NCI-H69 (cell line): ENCODE measurements around the gene SELPLG.
"Not testable (repeated sequence)": the region's sequence is repeated elsewhere in the genome, so short reads cannot be mapped to it uniquely, and the experiment has no call there.

Source experiments
- DNase-seq: peaks from one replicate; lab custom pipeline; 2025; lab: John Stamatoyannopoulos, UW

SELPLG gene

DNA sequence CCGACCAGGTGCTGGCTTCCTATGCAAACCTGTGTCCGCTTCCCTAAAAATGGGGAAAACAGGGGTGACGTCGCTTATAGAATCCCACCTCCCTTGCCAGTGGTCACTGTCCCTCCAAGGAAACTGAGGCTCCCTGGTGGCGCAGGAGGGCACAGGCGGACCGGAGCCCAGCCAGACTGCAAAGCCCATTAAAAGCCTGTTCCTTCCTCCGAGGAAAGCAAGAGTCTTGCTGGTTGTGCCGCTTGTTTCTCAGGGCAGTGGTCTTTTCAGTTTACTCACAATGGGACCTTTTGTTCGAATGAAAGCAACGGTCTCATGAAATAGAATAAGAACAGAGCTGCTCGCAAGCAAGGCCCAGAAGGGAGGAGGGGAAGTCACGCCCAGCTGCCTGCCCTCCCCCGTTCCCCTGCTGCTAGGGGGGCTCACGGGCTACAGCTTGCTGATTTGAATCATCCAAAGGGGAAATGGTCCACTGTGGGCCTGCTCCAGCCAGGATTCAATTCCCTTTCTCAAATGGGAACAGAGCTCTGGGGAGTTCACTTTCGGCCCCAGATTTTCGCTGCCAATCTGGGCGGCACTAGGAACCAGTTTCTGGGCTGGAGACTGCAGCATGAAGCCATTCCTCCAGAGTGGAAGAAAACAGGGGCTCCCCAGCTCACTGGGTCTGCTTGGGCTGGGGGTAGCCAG, 4.6 kb upstream of the SELPLG start:
- peak; percentile 46 for DNase-seq

DNA sequence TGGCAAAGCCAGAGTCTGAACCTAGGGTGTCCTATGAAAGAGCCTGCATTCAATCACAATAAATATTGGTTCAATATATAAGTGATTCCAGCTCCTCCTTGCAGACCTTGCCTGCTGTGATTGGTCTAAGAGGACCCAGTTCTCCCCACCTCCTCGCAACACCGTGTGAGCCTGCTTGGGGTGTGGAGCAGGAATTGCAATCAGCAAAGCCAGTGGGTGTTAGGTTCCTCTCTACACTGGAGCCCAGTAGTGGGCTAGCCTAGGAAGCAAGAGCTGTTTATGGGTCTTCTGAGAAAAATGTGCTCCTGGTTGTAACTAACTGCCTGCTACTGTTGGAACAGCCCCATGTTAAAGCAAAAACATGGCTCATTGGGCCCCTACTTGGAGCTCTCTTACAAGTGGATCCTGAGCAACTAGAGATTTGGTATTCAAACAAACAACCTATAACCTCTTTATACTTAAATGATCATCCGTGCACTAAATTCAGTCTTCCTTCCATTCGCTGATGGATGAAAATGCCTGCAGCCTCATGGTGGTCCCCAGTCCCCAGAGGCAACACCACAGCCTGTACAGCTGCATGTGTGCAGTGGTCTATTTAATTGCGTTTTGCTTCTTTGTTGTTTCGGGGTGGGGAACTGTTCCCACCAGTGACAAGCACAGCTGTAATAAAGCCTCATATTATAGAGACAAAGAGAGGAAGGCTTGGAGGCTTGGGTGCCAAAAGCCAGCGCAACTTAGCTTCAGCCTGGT, 3.7 kb upstream of the SELPLG start:
- DNase-seq = no peak

DNA sequence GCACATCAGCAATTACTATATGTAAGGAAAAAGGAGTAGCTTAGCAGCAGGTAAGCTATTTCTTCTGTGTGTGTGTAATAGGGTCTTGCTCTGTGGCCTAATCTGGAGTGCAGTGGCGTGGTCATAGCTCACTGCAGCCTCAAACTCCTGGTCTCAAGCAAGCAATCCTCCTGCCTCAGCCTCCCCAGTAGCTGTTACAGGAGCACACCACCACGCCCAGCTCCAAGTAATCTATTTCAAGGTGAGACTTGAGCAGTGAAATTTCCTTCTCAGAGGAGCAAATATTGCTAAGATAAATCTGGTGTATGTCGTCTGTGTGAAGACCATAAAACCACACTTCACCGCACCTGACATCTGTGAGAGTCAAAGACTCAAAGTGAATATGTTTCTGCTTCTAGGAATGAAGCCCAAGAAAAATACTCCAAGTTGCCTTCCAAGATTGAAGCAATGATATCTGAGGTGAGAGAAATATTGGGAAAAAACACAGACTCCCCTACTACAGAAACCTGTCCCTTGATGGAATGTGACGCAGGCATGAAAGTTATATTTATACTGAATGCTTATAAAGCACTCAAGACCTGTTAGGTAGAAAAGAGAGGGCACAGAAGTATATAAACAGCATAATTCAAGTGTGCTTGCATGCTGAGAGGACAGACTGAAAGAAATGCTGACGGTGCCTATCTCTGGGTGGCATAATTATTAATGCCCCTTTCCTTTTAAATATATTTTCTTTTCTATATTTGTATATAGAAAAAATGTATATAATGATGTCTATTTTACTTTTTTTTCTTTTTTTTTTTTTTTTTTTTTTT, 2.5 kb upstream of the SELPLG start:
- no peak for DNase-seq

DNA sequence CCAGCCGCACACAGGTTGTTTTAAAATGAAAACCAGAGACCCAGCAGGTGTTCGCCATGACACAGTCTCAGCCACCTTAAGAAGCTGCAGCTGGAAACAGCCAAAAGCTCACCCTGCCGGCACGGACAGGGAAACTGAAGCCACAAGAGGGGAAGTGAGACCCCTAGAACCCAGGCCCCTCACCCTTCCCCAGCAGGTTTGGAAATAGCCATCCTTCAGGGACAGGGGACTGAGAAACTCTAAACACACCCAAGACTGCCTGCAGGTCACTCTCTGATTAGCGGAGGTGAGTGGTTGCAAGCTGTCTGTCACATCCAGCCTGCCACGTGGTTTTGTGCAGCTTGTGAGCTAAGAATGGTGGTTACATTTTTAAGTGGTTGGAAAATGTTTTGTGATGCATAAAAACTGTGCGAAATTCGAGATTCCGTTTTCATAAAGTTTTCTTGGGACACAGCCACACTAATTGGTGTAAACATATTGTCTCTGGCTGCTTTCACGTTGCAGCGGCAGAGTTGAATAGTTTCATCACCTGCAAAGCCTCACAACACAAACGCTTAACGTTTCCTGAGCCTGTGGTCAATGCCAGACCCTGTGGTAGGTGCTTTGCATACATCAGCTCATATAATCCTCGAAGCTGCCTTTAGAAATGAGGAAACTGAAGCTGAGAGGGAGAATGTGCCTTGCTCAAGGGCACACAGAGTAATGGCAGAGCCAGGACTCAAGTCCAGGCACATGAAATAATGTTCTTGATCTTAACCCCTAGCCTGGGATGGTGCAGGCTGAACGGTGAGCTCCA, 1.7 kb upstream of the SELPLG start:
- peak; percentile 11 for DNase-seq

DNA sequence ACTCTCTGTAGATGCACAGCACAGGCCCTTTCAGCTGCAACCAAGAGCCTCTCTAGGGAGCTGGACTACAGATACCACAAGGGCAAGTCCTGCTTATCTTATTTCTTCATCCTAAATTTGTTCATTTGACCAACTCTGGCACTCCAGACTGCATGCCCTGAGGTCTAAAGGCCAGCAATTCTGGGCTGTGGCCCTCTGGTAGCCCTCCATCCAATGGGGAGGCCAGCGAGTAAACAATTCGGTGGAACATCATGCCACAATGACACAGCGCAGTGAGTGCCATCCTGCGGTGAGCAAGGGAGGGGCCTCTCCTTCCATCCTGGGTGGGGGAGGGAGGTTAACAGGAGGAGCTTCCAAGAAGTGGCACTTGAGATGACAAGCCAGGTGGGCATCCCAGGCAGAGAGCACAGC, 652 bp upstream of the SELPLG start:
- peak; percentile 35 for DNase-seq

DNA sequence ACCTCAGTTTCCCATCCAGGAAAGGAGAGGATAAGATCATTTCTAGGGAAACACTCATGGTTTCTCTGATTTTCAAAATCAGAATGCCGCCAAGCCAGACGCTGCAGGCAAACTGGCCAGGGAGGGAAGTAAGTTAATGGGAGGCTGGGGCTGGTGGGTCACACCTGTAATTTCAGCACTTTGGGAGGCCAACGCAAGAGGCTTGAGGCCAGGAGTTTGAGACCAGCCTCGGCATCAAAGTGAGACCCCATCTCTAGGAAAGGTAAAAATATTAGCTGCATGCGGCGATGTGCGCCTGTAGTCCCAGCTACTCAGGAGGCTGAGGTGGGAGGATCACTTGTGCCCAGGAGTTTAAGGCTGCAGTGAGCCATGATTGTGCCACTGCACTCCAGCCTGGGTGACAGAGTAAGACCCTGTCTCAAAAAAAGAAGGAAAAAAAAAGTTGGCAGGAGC, 587 bp downstream of the SELPLG start:
- no peak for DNase-seq

DNA sequence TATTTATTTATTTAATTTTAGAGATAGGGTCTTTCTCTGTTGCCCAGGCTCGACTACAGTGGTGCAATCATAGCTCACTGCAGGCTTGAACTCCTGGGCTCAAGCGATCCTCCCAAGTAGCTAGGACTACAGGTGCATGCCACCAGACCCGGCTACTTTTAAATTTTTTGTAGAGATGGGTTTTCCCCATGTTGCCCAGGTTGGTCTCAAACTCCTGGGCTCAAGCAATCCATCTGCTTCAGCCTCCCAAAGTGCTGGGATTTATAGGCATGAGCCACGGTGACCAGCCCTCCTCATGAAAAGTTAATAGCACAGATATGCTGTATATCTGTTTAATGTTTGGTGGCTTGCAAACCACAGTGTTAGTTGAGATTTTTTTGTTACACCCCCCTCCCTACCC, 2.4 kb downstream of the SELPLG start:
- not testable (repeated sequence) for DNase-seq

- peak; percentile 31 for DNase-seq
Measured at GRCh38 chr12:108630481-108631207, 3.0 kb downstream of the SELPLG start.

DNA sequence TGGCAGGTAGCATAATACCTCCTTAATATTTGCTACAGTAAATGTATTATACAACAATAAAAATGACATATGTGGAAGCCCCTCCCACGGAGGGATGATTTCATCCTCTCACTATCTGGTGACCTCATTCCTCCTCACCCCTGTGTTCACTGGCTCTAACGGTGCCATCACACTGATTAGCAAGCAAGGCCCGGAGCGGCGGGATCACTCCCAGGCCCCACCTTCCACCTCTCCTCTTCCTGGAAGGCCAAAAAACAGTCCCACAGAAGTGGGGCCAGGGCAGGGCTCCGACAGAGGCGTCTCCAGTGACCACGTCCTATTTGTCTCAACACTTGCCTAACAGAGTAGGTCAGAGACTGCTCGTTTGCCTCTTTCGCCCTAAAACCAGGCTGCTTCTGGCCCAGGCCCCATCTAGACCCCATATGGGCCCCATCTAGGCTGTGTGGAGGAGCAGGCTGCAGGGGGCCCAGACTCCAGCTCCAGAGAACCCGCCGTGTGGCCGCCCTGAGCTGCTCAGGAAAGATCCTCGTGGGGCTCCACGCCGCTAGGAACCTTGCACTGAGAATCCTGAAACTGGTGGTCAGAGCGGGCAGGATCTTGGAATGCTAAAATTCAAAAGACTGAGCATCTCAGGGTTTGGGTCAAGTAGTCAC, 3.7 kb downstream of the SELPLG start:
- peak; percentile 37 for DNase-seq

- DNase-seq = no peak
Measured at GRCh38 chr12:108629151-108629550, 4.5 kb downstream of the SELPLG start.

DNA sequence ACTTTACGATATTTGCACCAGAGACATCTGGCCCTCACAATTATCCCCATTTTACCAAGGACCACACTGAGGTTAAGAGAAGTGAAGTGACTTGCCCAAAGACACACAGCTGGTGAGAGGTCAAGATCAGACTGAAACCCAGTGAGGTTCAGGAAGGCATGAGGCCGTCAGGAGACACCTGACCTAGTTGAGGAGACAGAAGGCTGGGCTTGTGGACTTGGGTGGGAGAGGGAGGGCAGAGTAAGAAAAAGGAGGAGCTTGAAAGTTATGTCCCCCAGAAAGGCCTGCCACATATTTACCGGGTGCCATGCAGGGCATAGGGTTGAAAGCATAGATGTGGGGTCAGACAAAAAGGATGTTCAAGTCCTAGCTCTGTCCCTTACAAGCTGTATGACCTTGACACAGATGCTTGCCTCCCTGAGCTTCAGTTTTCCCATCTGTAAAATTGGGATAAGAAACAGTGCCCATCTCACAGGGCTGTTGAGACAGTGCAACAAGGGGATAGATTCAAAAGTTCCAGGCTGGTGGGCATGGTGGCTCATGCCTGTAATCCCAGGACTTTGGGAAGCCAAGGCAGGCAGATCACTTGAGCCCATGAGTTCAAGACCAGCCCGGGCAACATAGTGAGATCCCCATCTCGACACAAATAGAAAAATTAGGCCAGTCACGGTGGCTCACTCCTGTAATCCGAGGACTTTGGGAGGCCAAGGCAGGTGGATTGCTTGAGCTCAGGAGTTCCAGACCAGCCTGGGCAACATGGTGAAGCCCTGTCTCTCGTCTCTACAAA, 6.4 kb downstream of the SELPLG start:
- no peak for DNase-seq

- DNase-seq = no peak
Measured at GRCh38 chr12:108625228-108625627, 8.5 kb downstream of the SELPLG start.

DNA sequence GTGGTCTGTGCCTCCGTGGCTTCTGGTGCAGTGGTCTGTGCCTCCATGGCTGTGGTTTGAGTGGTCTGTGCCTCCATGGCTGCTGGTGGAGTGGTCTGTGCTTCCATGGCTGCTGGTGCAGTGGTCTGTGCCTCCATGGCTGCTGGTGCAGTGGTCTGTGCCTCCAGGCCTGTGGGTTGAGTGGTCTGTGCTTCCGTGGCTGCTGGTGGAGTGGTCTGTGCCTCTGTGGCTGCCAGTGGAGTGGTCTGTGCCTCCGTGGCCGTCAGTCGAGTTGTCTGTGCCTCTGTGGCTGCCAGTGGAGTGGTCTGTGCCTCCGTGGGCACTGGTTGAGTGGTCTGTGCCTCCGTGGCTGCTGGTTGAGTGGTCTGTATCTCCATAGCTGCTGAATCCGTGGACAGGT, 10.1 kb downstream of the SELPLG start:
- DNase-seq = no peak

GRCh38 chr12:108622921-108623514, 10.7 kb downstream of the SELPLG start:
- DNase-seq = no peak

DNA sequence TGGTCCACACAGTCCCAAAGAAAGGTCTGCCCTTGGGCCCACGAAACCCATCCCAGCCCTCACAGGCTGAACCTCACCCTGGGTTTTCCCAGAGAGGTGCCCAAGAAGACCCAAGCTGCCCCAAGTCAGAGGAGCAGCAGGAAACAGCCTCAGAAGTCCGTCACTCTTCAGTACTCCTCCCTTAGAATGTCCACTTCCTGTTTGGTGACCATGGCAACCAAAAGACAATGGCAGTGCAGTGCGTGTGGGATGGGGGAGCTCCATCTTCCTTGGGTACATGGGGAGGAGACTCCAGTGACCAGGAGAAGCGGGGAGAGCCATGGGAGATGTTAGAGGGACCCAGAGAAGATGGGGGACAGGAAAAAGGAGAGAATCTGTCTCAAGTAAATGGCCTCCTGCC, 11.3 kb downstream of the SELPLG start:
- peak; percentile 80 for DNase-seq

DNA sequence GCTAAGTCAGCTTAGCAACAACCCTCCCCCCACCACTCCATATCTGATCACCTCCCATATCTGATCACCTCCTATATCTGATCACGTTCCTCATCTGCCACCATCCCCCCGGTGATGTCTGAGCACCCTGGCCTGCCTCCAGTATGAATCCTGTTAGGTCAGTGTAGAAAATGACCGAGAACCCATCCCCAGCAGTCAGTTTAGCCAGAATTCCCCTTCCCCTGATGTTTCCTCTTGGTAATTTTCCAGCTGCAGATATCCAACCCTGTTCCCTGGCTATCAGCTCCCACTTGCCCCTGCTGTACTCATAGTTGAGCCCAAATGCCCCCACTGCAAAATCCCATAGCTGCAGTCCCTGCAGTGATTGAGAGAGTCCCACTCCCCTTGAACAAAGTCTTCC, 12.5 kb downstream of the SELPLG start:
- no peak for DNase-seq

DNA sequence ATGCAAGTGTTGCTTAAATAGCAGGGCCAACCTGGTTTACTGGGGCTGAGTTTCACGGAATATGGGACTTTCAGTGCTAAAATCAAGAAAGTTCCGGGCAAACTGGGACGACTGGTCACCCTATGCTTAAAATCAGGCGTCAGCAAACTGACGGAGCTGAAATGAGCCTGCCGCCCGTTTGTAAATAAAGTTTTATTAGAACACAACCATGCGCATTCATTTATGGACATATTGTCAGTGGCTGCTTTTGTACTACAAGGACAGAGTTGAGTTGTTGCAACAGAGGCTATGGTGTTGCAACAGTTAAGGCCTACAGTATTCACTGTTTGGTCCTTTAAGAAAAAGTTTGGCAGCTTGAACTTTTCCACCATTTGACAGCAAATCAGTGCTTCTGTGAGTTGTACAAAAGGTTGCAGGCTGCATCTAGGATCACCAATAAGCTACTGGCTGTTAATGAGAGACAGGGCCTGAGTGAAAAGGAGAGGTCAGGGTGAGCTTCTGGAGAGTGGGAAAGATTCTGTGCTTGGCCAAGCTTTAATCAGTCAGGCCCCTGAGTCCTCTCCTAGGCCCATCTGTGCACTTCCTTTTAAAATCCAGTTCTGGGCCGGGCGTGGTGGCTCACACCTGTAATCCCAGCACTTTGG, 13.3 kb downstream of the SELPLG start:
- no peak for DNase-seq

DNA sequence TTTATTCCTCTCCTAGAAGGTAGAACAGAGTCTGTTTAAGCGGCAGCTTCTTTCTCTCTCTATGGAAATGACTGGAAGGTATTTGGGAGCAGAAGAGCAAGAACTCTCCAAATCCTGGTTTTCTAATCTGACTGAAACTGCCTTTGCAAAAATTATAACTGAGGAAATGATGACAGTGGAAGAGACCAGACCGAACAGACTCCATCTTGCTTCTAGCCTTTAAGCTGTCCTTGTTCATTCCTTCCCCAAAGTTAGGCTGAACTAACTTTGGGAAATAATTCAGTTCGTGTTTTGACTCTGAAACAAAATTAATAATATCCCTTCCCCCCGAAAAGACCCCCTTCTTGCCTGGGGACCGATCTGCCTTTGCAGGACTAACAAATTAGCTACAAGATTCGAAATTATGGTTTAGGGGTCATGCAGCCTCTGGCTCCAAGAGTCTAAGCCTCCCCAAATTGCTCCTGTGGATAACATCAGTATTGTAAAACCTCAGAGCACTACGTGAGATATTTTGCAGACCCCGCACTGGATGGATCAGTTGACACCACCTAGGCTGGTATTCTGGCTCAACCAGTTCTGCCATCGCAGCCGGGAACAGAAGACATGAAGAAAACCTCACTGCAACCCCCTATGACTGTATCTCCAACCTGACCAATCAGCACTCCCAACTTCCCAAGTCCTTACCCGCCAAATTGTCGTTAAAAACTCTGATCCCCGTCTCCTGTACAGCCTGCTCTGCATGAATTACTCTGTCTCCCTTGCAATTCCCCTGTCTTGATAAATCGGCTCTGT, 14.1 kb downstream of the SELPLG start:
- DNase-seq = no peak
